GM12892 (cell line): ENCODE data around the gene STK10.
A peak's percentile ranks its signal among the peaks of the same experiment; 100 is the strongest.
"Not testable (repeated sequence)": the region's sequence is repeated elsewhere in the genome, so short reads cannot be mapped to it uniquely, and the experiment has no call there.

Experiments used
- DNase-seq: peaks from one replicate; pipeline ENCODE4 v3.0.0; 2011; ENCODE audit not compliant: insufficient read length
- FAIRE-seq: peaks from 2 replicates; lab custom pipeline; 2011; peaks lifted over from hg19 to GRCh38; lab: Jason Lieb, UNC
- POLR2A ChIP-seq: IDR thresholded peaks from 2 replicates; pipeline ENCODE4 v1.6.1; 2011; ENCODE audit warnings: low read depth, low read length, control low read depth
- POLR2AphosphoS5 ChIP-seq: IDR thresholded peaks from 2 replicates; pipeline ENCODE4 v1.6.1; 2011; ENCODE audit warnings: low read depth, low read length, control low read depth
- TAF1 ChIP-seq: IDR thresholded peaks from 2 replicates; pipeline ENCODE4 v1.6.1; 2011; ENCODE audit warnings: low read depth, mild to moderate bottlenecking, control low read depth, low read length, borderline replicate concordance

Gene STK10

GRCh38 chr5:172162323-172162986 lies 25.6 kb downstream of the STK10 start:
- no peak for DNase-seq
- FAIRE-seq = no peak
- no peak for TF ChIP-seq TAF1
- no peak for TF ChIP-seq POLR2AphosphoS5
- TF ChIP-seq POLR2A = no peak

DNA sequence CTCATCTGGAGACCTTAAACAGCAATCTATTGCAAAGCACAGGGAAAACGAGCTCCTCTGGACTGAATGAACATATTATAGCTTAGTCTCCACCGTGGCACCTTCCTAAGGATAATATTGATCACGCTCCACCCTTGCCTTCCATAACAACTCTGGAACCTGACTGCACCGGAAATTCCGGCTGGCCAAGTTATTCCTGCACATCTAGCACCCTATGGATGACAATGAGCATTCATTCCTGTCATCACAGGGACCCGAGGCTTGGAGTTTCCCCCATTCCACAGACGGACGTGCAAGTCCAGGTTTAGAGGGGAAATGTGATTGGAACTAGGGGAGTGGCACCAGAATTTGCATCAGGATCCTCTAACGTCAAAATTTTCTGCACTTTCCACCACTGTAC lies 27.5 kb downstream of the STK10 start:
- TF ChIP-seq POLR2A (no peak), TAF1 (no peak), POLR2AphosphoS5 (no peak)
- FAIRE-seq = no peak
- no peak for DNase-seq

GRCh38 chr5:172159016-172159415 lies 29.0 kb downstream of the STK10 start:
- DNase-seq (no peak), FAIRE-seq (no peak)
- TF ChIP-seq TAF1 = no peak
- TF ChIP-seq POLR2AphosphoS5 = no peak
- TF ChIP-seq POLR2A = no peak

GRCh38 chr5:172156541-172156994 lies 31.5 kb downstream of the STK10 start:
- DNase-seq (no peak), FAIRE-seq (no peak)
- TF ChIP-seq POLR2AphosphoS5 (no peak), POLR2A (no peak), TAF1 (no peak)

DNA sequence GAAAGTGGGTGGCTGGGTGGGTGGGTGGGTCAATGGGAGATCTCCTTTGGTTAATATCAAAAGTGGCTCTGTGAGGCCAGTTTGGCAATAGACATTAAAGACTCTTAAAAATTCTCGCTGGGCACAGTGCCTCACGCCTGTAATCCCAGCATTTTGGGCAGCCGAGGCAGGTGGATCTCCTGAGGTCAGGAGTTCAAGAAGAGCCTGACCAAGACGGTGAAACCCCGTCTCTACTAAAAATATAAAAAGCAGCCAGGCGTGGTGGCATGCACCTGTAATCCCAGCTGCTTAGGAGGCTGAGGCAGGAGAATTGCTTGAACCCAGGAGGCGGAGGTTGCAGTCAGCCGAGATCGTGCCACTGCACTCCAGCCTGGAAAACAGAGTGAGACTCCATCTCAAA lies 32.9 kb downstream of the STK10 start:
- DNase-seq, FAIRE-seq: not testable (repeated sequence)

GRCh38 chr5:172153695-172154094 lies 34.3 kb downstream of the STK10 start:
- no peak for TF ChIP-seq TAF1
- TF ChIP-seq POLR2AphosphoS5 = no peak
- TF ChIP-seq POLR2A = no peak
- no peak for DNase-seq
- FAIRE-seq = no peak

GRCh38 chr5:172151661-172152210 lies 36.3 kb downstream of the STK10 start:
- no peak for FAIRE-seq
- no peak for TF ChIP-seq POLR2AphosphoS5
- TF ChIP-seq TAF1 = no peak
- TF ChIP-seq POLR2A = no peak
- no peak for DNase-seq

GRCh38 chr5:172150514-172151425 lies 37.3 kb downstream of the STK10 start:
- DNase-seq (peak; percentile 46), FAIRE-seq (peak; percentile 64)

DNA sequence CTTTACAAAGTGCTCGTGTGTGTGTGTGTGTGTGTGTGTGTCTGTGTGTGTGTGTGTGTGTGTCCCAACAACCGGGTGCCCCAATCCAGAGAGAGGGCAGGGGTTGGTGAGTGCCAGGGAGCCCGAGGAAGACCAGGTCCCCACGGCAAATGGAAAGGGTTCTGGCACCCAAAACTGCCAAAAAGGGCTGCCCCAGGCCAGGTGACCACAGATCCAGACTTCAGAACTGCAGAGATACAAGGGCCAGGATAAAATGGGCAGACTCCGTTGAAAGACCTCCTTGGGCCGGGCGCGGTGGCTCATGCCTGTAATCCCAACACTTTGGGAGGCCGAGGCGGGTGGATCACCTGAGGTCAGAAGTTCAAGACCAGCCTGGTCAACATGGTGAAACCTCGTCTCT lies 38.5 kb downstream of the STK10 start:
- not testable (repeated sequence) for DNase-seq, FAIRE-seq

More at GRCh38 chr5:172150514-172151425, 37.3 kb downstream of the STK10 start:
- TF ChIP-seq POLR2AphosphoS5 = no peak
- TF ChIP-seq POLR2A = no peak
- TF ChIP-seq TAF1 = no peak

GRCh38 chr5:172149073-172149472 lies 39.0 kb downstream of the STK10 start:
- DNase-seq (no peak), FAIRE-seq (no peak)
- TF ChIP-seq TAF1 (no peak), POLR2AphosphoS5 (no peak), POLR2A (no peak)

- FAIRE-seq (no peak), DNase-seq (no peak)
Observed at GRCh38 chr5:172148381-172148780, 39.6 kb downstream of the STK10 start.

GRCh38 chr5:172147857-172148256 lies 40.2 kb downstream of the STK10 start:
- no peak for FAIRE-seq
- DNase-seq = no peak

More at GRCh38 chr5:172148381-172148780, 39.6 kb downstream of the STK10 start:
- TF ChIP-seq POLR2AphosphoS5 (no peak), POLR2A (no peak), TAF1 (no peak)

DNA sequence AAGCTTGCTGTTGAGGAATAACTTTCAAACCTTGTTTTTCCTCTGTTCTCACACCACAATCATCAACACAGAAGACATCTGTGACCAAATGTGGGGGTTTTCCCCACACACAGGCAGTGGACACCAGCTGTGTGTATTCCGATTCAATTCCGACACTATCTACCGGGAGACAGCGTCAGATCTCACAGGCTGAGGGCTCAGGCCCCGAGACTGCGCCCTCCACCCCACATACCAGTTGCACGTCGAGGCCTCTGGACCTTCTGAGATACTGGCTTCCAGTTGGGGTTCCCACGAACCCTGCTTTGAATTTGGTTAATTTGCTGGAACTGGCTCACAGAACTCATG lies 41.3 kb downstream of the STK10 start:
- FAIRE-seq = no peak
- DNase-seq = no peak
- TF ChIP-seq POLR2A = no peak
- TF ChIP-seq TAF1 = no peak
- no peak for TF ChIP-seq POLR2AphosphoS5

More at GRCh38 chr5:172147857-172148256, 40.2 kb downstream of the STK10 start:
- TF ChIP-seq POLR2AphosphoS5 (no peak), TAF1 (no peak)
